ENCODE data around the gene HACL1. TPM values are rescaled to one million over a fixed set of nuclear protein-coding genes. Genes with fewer than 3 reads are reported as not detected.
A peak's percentile ranks its signal among the peaks of the same experiment; 100 is the strongest.
"Not testable (repeated sequence)": the region's sequence is repeated elsewhere in the genome, so short reads cannot be mapped to it uniquely, and the experiment has no call there.

The HACL1 gene
- total RNA-seq, 1 experiment from 2014 or later, result 18.9 TPM

- DNase-seq (ENCODE audit: low read depth), result peak; percentile 25
Observed at GRCh38 chr3:15581471-15582394, 19.6 kb downstream of the HACL1 start.

GRCh38 chr3:15579051-15579450 lies 22.3 kb downstream of the HACL1 start:
- DNase-seq (ENCODE audit: low read depth), result no peak

DNA sequence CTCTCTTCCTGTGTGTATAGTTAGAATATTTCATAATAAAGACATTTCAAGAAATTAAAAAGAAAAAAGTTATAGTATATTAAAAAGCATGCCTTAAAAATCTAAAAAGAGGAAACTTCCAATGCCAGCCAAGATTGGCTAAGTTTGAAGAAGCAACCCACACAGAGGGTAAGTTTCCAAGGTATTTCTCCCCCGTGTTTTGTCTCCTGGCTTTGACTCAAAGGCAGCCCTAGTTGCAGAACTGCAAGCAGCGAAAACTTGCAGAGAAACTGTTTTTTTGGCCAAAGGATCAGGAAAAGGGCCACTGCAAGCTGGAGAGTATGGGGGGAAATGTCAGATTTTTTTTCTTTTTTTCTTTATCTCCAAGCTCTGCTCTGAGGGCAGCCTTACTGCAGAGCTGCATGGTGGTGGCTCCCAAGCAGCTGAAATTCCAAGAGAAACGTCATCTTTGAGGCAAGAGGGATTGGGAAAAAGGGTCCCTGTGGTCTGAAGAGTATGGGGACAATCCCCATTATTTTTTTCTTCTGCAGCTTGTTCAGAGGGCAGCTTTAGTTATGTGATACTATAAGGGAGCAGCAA lies 23.0 kb downstream of the HACL1 start:
- no peak for DNase-seq (ENCODE audit: low read depth)

DNA sequence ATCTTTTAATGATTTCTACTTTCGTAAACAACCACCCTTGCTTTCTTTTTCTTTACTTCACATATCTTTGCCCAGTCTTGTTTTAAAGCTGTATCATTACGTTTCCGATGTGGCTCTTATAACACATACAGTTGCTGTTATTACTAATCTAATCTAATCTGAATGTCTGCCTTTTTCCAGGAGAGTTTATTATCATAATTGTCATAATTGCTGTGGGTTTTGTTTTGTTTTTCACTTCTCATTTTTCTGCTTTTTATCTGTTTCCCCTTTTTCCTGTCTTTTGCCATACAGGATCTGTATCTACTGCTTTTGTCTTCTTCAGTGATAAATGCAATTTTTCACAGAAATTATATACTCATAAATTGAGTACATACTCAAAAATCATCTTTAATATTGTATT lies 24.9 kb downstream of the HACL1 start:
- no peak for DNase-seq (ENCODE audit: low read depth)

- no peak for DNase-seq (ENCODE audit: low read depth)
Observed at GRCh38 chr3:15575446-15575845, 25.9 kb downstream of the HACL1 start.

DNA sequence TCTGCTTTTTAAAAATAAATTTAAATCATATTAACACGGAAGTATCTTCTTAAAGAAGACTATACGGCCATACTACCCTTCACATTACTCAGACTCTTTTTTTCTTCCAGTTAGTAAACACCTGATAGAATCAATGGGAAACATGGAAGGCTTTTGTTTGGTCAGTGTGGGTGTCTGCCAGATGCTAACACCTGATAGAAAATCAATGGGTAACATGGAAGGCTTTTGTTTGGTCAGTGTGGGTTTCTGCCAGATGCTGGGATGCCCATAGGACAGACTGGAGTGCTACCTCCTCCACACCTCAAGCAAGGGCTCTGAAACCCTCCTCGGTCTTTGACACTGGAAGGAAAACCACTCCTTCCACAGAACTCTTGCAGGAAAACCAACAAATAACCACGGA lies 29.2 kb downstream of the HACL1 start:
- no peak for DNase-seq (ENCODE audit: low read depth)

DNA sequence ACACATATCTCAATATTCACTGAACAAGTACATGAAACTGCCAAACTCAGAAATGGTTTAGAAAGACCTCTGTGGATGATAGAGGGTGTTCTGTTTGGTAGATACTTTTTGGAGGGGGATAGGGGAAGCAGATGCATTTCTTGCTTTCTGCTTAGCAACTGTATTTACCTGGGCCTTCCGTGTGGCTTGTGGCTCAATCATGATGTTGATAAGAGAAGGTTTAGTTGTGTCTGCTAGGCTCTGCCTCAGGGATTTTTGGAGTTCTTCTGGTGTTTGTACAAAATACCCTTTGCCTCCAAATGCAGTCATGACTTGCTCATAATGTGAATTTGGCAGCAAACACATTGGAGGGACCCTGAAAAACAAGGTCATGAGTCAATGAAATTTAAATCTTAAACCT lies 38.2 kb downstream of the HACL1 start:
- no peak for DNase-seq (ENCODE audit: low read depth)

DNA sequence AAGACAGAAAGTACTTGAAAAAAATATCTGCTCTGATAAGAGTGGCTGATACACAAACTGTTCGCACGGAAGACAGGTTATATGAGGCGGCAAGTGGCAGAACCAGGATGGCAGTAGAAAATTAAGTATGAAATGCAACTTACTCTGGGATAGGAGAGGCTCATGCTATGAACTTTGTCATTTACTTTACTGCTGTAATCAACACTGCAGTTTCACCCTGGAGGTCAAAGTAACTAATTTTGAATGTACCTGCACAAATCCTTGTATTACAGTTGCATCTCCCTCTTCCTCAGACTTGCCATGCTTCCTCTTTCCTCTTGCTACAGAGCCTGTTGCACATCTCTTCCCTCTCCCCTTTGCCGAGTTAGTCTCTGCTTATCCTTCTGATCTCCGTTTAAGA lies 38.8 kb downstream of the HACL1 start:
- DNase-seq (ENCODE audit: low read depth), result no peak

GRCh38 chr3:15558581-15558980 lies 42.8 kb downstream of the HACL1 start:
- no peak for DNase-seq (ENCODE audit: low read depth)

DNA sequence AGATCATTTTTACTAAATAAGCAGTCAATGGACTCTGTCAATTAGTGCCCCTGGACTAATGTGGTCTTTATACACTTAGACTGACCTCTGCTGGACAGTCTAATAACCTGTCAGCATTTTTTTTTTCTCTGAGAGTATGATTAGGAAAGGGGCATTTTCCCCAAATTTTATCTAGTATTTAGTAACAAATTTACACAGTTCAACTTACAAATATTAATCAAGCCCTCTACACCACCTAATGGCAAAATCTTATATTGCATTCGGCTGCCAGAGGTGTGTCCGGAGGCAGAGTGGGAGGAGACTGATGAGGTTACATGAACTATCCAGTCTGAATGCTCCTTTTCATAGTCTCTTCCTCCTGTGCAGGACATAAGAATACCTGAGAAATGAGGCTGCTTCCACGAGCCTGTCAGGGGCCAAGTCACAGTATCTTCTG lies 43.8 kb downstream of the HACL1 start:
- peak; percentile 64 for DNase-seq (ENCODE audit: low read depth)

GRCh38 chr3:15556512-15556911 lies 44.9 kb downstream of the HACL1 start:
- no peak for DNase-seq (ENCODE audit: low read depth)

- no peak for DNase-seq (ENCODE audit: low read depth)
Observed at GRCh38 chr3:15553749-15554148, 47.6 kb downstream of the HACL1 start.

- DNase-seq (ENCODE audit: low read depth), result no peak
Observed at GRCh38 chr3:15551902-15552301, 49.5 kb downstream of the HACL1 start.

DNA sequence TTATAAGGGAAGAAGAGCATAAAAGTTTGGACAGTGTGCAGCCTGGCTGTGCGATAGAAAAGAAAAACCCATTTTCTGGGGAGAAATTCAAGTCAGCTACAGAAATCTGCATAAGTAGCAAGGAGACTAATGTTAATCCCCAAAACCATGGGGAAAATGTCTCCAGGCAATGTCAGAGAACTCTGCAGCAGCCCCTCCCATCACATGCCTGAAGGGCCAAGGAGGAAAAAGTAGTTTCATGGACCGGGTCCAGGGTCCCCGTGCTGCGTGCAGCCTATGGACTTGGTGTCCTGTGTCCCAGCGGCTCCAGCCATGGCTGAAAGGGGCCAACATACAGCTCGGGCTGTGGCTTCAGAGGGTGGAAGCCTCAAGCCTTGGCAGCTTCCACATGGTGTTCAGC lies 51.5 kb downstream of the HACL1 start:
- DNase-seq (ENCODE audit: low read depth), result no peak

DNA sequence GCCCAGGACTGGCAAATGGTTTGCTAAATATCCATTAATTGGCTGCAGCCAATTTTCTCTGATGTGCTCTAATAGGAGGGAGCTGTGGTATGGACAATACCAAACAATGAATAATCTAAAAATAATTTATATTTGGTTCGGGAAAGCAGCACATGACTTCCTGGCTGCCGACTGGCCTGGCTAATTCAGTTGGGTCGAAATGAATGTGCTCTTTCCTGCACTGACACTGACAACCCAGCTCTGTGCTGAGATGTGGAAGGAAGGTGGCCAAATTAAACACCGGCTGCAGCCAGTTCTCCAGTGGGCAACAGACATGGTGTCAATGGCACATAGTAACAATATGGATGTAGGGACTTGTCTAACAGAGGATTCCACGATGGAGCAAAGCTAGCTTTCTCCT lies 58.8 kb downstream of the HACL1 start:
- DNase-seq (ENCODE audit: low read depth), result no peak

DNA sequence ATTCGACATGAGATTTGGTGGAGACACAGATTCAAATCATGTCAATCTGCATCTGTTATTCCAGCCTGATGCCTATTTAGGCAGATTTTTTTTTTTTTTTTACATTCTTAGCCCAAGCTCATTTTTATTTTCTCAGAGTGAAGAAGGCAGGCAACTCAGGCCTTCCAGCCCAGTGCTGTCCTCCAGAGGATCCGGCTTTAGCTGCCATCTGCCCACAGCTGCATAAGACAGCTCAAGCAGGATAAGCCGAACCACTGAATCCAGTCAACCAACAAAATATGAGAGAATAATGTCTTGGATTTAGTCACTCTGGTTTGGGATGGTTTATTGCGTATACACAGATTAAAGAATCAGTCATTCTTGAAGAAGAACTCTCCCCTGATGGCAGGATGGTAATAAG lies 60.0 kb downstream of the HACL1 start:
- DNase-seq (ENCODE audit: low read depth), result no peak

GRCh38 chr3:15539066-15539465 lies 62.3 kb downstream of the HACL1 start:
- DNase-seq (ENCODE audit: low read depth), result no peak

- no peak for DNase-seq (ENCODE audit: low read depth)
Observed at GRCh38 chr3:15538345-15538744, 63.0 kb downstream of the HACL1 start.

DNA sequence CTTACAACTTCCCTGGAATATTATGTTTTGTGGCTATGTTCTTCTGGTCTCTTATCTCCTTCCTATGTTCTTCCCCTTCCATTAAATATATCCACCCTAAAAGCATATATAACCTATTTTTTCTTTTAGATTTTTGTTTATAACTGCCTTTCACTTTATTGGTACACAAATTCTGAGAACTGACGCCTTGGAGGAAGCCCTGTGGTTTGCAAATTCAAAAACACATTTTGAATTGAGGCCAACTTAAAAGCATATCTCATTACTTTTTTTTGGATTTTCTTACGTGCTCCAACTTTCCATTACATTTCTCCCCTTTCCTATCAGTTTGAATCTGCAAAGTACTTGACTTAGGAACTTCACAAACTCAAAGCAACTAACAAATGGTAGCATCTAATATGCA lies 64.5 kb downstream of the HACL1 start:
- DNase-seq (ENCODE audit: low read depth), result no peak

DNA sequence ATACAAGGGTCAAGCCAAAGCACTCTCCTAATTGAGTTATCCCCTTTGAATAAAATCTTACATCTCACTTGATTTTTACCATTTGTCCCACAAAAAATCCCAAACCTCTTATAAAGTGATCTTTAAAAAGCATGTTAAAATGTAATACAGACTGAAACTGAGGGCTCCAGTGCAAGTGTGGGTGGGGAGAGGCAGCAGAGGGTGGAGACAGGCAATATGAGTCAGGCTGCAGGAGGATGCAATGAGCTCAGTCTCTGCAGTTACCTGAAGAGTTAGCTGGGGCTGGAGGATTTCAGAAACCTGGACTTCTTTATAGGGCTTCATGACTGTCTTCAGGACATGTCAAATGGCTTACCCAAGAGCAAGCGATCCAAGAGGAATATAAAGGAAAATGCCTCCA lies 65.6 kb downstream of the HACL1 start:
- no peak for DNase-seq (ENCODE audit: low read depth)

GRCh38 chr3:15532614-15533013 lies 68.8 kb downstream of the HACL1 start:
- DNase-seq (ENCODE audit: low read depth), result not testable (repeated sequence)

- DNase-seq (ENCODE audit: low read depth), result no peak
Observed at GRCh38 chr3:15531346-15531745, 70.0 kb downstream of the HACL1 start.

DNA sequence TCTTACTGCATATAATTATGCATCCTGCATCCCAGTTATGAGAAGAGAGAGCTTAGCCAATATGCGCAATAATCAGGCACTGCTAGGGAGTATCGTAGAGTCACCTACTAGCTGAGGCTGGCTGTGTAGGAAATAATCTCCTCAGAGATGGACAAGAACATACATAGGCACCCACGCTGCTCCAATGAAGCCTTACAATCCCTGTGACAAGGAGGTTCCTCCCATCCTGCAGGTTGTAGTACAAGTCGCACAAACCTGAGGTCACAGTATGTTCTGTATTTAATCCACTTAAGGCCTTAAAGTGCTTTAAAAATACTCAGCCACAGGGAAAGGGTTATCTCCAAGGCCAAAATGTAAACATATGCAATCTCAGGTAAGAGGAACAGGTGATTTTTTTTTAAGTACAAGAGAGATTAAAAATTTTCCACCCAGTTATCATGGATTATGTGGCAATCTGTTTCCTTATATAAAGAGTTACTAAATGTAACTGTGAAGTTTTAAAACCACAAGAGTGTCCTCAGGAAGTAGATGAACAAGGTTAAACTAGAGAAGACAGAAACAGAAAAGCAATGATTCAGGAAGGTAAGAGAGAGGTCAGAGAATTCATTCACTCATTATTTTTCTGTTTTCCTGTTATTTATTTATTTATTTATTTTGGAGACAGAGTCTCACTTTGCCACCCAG lies 72.4 kb downstream of the HACL1 start:
- no peak for DNase-seq (ENCODE audit: low read depth)

Data from LHCN-M2 (cell line).